Mammary epithelial cell (primary cell): ENCODE results near the gene NT5DC4.

Experiments
- CTCF ChIP-seq, 2 donors: IDR thresholded peaks in 1 of 2; conservative IDR thresholded peaks in 1 of 2; 2 replicates each; pipeline ENCODE4 v1.5.1; 2011 to 2012; ENCODE audit warnings: inconsistent platforms in 2 of 2, low read length in 2 of 2, mild to moderate bottlenecking in 2 of 2, control low read depth in 1 of 2, low read depth in 1 of 2; ENCODE audit not compliant: insufficient read depth in 1 of 2; ENCODE audit errors: extremely low read depth in 1 of 2
- EZH2 ChIP-seq: IDR thresholded peaks from 2 replicates; pipeline ENCODE4 v1.6.1; 2012; ENCODE audit warnings: low read length, inconsistent platforms, borderline replicate concordance

- TF ChIP-seq EZH2 (no peak), CTCF (conservative IDR thresholded peaks at IDR 0.05 in 1 of 2, IDR thresholded peaks at IDR 0.05 in 1 of 2; ENCODE audit: extremely low read depth in 1 of 2, insufficient read depth in 1 of 2, low read depth in 1 of 2, low read length in 2 of 2) (peak; percentile 22 to 37)
Measured at GRCh38 chr2:112685271-112685884, 35.4 kb upstream of the NT5DC4 start.
